ENCODE results near the gene SESTD1. TPM values are rescaled to one million over a fixed set of nuclear protein-coding genes. Genes with fewer than 3 reads are reported as not detected.

The SESTD1 gene
- total and polyA plus RNA-seq, 2 donors (not counting 1 experiment from before 2014, with no cell fraction given), result 16.8 to 51.9 TPM

DNA sequence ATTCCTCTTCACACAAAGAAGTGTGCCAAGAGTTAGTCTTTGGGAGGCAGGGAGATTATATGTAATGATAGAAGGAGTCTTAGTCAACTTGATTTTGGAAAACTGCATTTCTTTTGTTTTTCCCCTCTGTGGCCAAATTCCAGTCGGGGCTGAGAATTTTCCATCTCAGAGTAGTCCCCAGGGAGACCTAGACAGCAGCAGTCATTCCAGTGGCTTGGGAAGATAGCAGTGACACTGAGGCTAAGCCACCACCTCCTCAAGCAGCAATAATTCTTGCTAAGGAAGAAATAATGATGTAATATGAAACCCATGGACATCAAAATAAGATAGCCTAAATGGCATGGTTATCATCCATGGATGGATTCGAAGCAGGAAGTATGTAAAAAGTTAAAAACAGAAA lies 193.7 kb downstream of the SESTD1 start:
- H3K27ac ChIP-seq (ENCODE audit: insufficient read depth, low read length), result no peak overlapping the region
- H3K4me2 ChIP-seq (ENCODE audit: extremely low read depth, insufficient read depth, low read length), result no peak overlapping the region
- no peaks in the 10 kb centered on the region for H3K4me1 ChIP-seq (ENCODE audit: control insufficient read depth, extremely low read depth, insufficient read depth, low read length)
- no peaks in the 10 kb centered on the region for H3K9me3 ChIP-seq (ENCODE audit: control insufficient read depth, insufficient read depth, low read depth, low read length)
- no peaks in the 10 kb centered on the region for H3K79me2 ChIP-seq (ENCODE audit: control insufficient read depth, insufficient read depth, low read length)
- no peak for DNase-seq (ENCODE audit: low read depth in 2 of 2)
- TF ChIP-seq, protein P1, sequence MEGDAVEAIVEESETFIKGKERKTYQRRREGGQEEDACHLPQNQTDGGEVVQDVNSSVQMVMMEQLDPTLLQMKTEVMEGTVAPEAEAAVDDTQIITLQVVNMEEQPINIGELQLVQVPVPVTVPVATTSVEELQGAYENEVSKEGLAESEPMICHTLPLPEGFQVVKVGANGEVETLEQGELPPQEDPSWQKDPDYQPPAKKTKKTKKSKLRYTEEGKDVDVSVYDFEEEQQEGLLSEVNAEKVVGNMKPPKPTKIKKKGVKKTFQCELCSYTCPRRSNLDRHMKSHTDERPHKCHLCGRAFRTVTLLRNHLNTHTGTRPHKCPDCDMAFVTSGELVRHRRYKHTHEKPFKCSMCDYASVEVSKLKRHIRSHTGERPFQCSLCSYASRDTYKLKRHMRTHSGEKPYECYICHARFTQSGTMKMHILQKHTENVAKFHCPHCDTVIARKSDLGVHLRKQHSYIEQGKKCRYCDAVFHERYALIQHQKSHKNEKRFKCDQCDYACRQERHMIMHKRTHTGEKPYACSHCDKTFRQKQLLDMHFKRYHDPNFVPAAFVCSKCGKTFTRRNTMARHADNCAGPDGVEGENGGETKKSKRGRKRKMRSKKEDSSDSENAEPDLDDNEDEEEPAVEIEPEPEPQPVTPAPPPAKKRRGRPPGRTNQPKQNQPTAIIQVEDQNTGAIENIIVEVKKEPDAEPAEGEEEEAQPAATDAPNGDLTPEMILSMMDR (conservative IDR thresholded peaks at IDR 0.05 in 1 of 2, IDR thresholded peaks at IDR 0.05 in 1 of 2; ENCODE audit: low read depth in 1 of 2, low read length in 2 of 2), result no peak
- no peak for TF ChIP-seq EZH2 (IDR thresholded peaks at IDR 0.05; ENCODE audit: low read length, missing control alignments)
- H3K36me3 ChIP-seq (ENCODE audit: control insufficient read depth, insufficient read depth, low read length), result no peaks in the 10 kb centered on the region
- H3K9ac ChIP-seq (ENCODE audit: insufficient read depth, low read length), result no peak overlapping the region
- H2AFZ ChIP-seq (ENCODE audit: low read length), result no peak overlapping the region
- H4K20me1 ChIP-seq (ENCODE audit: control insufficient read depth, extremely low read depth, insufficient read depth, low read length), result no peaks in the 10 kb centered on the region
- no peak overlapping the region for H3K4me3 ChIP-seq (replicated peaks in 1 of 4; ENCODE audit: control extremely low read depth in 1 of 4, insufficient read depth in 1 of 4, low read depth in 3 of 4, low read length in 4 of 4)
- H3K27me3 ChIP-seq (ENCODE audit: control insufficient read depth, insufficient read depth, low read length), result no peaks in the 10 kb centered on the region

DNA sequence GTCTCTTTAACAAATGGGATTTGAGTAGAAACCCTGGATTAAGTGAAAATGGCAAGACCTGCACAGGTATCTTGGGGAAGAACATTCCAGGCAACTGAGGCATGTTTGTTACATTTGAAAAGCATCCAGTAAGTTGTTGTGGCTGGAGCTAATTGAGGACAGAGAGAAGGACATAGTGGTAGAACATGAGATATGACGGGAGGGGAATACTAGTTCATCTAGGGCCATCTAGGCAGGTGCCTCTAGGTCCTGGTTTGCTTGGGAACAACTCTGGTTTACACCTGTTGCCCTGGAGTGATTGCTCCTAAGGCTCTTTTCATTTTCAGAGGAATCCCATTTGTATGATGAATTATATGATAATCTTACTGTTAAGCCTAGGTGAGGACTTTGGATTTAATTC lies 194.9 kb downstream of the SESTD1 start:
- no peaks in the 10 kb centered on the region for H3K9me3 ChIP-seq (ENCODE audit: control insufficient read depth, insufficient read depth, low read depth, low read length)
- H3K36me3 ChIP-seq (ENCODE audit: control insufficient read depth, insufficient read depth, low read length), result no peaks in the 10 kb centered on the region
- H3K27me3 ChIP-seq (ENCODE audit: control insufficient read depth, insufficient read depth, low read length), result no peaks in the 10 kb centered on the region
- DNase-seq (ENCODE audit: low read depth in 2 of 2), result no peak
- no peak overlapping the region for H3K27ac ChIP-seq (ENCODE audit: insufficient read depth, low read length)
- H2AFZ ChIP-seq (ENCODE audit: low read length), result no peak overlapping the region
- H3K4me3 ChIP-seq (replicated peaks in 1 of 4; ENCODE audit: control extremely low read depth in 1 of 4, insufficient read depth in 1 of 4, low read depth in 3 of 4, low read length in 4 of 4), result no peak overlapping the region
- no peak overlapping the region for H3K9ac ChIP-seq (ENCODE audit: insufficient read depth, low read length)
- TF ChIP-seq, protein P1 (conservative IDR thresholded peaks at IDR 0.05 in 1 of 2, IDR thresholded peaks at IDR 0.05 in 1 of 2; ENCODE audit: low read depth in 1 of 2, low read length in 2 of 2), result no peak
- no peak for TF ChIP-seq EZH2 (IDR thresholded peaks at IDR 0.05; ENCODE audit: low read length, missing control alignments)
- H3K4me2 ChIP-seq (ENCODE audit: extremely low read depth, insufficient read depth, low read length), result no peak overlapping the region
- H3K4me1 ChIP-seq (ENCODE audit: control insufficient read depth, extremely low read depth, insufficient read depth, low read length), result no peaks in the 10 kb centered on the region
- H4K20me1 ChIP-seq (ENCODE audit: control insufficient read depth, extremely low read depth, insufficient read depth, low read length), result no peaks in the 10 kb centered on the region
- H3K79me2 ChIP-seq (ENCODE audit: control insufficient read depth, insufficient read depth, low read length), result no peaks in the 10 kb centered on the region

GRCh38 chr2:179068991-179069643 lies 195.5 kb downstream of the SESTD1 start:
- Histone ChIP-seq H3K27ac (ENCODE audit: insufficient read depth, low read length) (no peak overlapping the region), H3K9me3 (ENCODE audit: control insufficient read depth, insufficient read depth, low read depth, low read length) (no peaks in the 10 kb centered on the region), H3K27me3 (ENCODE audit: control insufficient read depth, insufficient read depth, low read length) (no peaks in the 10 kb centered on the region), H3K36me3 (ENCODE audit: control insufficient read depth, insufficient read depth, low read length) (no peaks in the 10 kb centered on the region), H3K79me2 (ENCODE audit: control insufficient read depth, insufficient read depth, low read length) (no peaks in the 10 kb centered on the region), H3K4me2 (ENCODE audit: extremely low read depth, insufficient read depth, low read length) (no peak overlapping the region), H3K9ac (ENCODE audit: insufficient read depth, low read length) (no peak overlapping the region), H4K20me1 (ENCODE audit: control insufficient read depth, extremely low read depth, insufficient read depth, low read length) (no peaks in the 10 kb centered on the region), H3K4me3 (replicated peaks in 1 of 4; ENCODE audit: control extremely low read depth in 1 of 4, insufficient read depth in 1 of 4, low read depth in 3 of 4, low read length in 4 of 4) (no peak overlapping the region), H3K4me1 (ENCODE audit: control insufficient read depth, extremely low read depth, insufficient read depth, low read length) (no peaks in the 10 kb centered on the region), H2AFZ (ENCODE audit: low read length) (no peak overlapping the region)
- TF ChIP-seq, protein P1 (conservative IDR thresholded peaks at IDR 0.05 in 1 of 2, IDR thresholded peaks at IDR 0.05 in 1 of 2; ENCODE audit: low read depth in 1 of 2, low read length in 2 of 2), result no peak
- no peak for TF ChIP-seq EZH2 (IDR thresholded peaks at IDR 0.05; ENCODE audit: low read length, missing control alignments)
- DNase-seq (ENCODE audit: low read depth in 2 of 2), result no peak

All from fibroblast of lung (primary cell).